ENCODE measurements around the gene STX4.

GRCh38 chr16:30986129-30986991, 47.0 kb upstream of the STX4 start:
- TF ChIP-seq CTCF (IDR thresholded peaks at IDR 0.05), result no peak
- no peak for TF ChIP-seq POLR2A (IDR thresholded peaks at IDR 0.05)
